A549 (cell line): Measurements from ENCODE around the gene UBE3B. TPM values are rescaled to one million over a fixed set of nuclear protein-coding genes. Genes with fewer than 3 reads are reported as not detected.

Source experiments
- ATAC-seq, 2 experiments: fragments of 200-7000 bp in 1 of 2; fragments of >200 bp in 1 of 2; cut with Nextera tagmentation in 1 of 2; cut with Tn5 transposase in 1 of 2; 3 replicates each; pipeline versions ENCODE4 v1.8.0 to v1.9.1; 2018 to 2020; ENCODE audit warnings: mild to moderate bottlenecking in 1 of 2, moderate library complexity in 1 of 2
- CTCF ChIA-PET: fragments of 300-600 bp; sonication (Branson Sonifier 250); formaldehyde crosslinking; extraction: SDS; loops from one replicate; lab custom pipeline; 2021; ENCODE audit warnings: antibody characterized with exemption, inconsistent platforms; lab: Yijun Ruan, JAX
- POLR2A ChIA-PET: fragments of 350-600 bp; formaldehyde crosslinking; extraction: SDS; loops from one replicate; lab custom pipeline; 2021; ENCODE audit warnings: antibody characterized with exemption, inconsistent platforms; lab: Yijun Ruan, JAX
- DNase-seq, 2 experiments: peaks; one replicate each; pipeline versions ENCODE4 v3.0.0 to v3.0.0-alpha.2; 2011 to 2016; ENCODE audit warnings: low read depth in 1 of 2, low spot score in 1 of 2
- FAIRE-seq: peaks from 2 replicates; lab custom pipeline; 2011; peaks lifted over from hg19 to GRCh38; lab: Jason Lieb, UNC
- H3K27ac ChIP-seq, 2 experiments: fragments of >200 bp; sonication (Bioruptor Twin); formaldehyde crosslinking; 3 replicates each; pipeline ENCODE4 v1.5.1; 2016 to 2017
- H3K4me1 ChIP-seq: fragments of >200 bp; sonication (Bioruptor Twin); formaldehyde crosslinking; 3 replicates; pipeline ENCODE4 v1.6.1; 2016
- H3K4me2 ChIP-seq: fragments of >200 bp; sonication (Bioruptor Twin); formaldehyde crosslinking; 3 replicates; pipeline ENCODE4 v1.6.1; 2016
- H3K4me3 ChIP-seq: fragments of >200 bp; sonication (Bioruptor Twin); formaldehyde crosslinking; 3 replicates; pipeline ENCODE4 v1.5.1; 2016
- H3K9me3 ChIP-seq: fragments of >200 bp; sonication (Bioruptor Twin); formaldehyde crosslinking; 3 replicates; pipeline ENCODE4 v1.6.1; 2016
- BHLHE40 ChIP-seq: IDR thresholded peaks from 2 replicates; pipeline ENCODE4 v1.6.1; 2012; ENCODE audit warnings: low read depth, low read length, inconsistent platforms
- CHD2 ChIP-seq: fragments of 150-350 bp; IDR thresholded peaks from 2 replicates; pipeline ENCODE4 v1.6.1; 2014; ENCODE audit warnings: low read length; ENCODE audit not compliant: partially characterized antibody
- EHF ChIP-seq: fragments of 250-450 bp; sonication (Bioruptor Pico); IDR thresholded peaks from 2 replicates; pipeline ENCODE4 v1.5.0; 2020; ENCODE audit warnings: mild to moderate bottlenecking
- ESRRA ChIP-seq: fragments of 150-350 bp; IDR thresholded peaks from 2 replicates; pipeline ENCODE4 v1.6.1; 2014; ENCODE audit warnings: mild to moderate bottlenecking, low read length, borderline replicate concordance
- FOSB ChIP-seq: fragments of 250-450 bp; sonication (Bioruptor Pico); IDR thresholded peaks from 2 replicates; pipeline ENCODE4 v1.5.0; 2020; ENCODE audit warnings: mild to moderate bottlenecking, moderate library complexity
- FOSL2 ChIP-seq, 2 experiments: fragments of 450-650 bp in 1 of 2; fragments of >200 bp in 1 of 2; sonication (Bioruptor Twin) in 1 of 2; formaldehyde crosslinking; IDR thresholded peaks; 2 replicates each; pipeline versions ENCODE4 v1.5.0 to v1.6.1; 2016 to 2020; ENCODE audit warnings: mild to moderate bottlenecking in 1 of 2, moderate library complexity in 1 of 2
- HDAC2 ChIP-seq: fragments of 200-600 bp; sonication (generic); IDR thresholded peaks from 2 replicates; pipeline ENCODE4 v1.6.1; 2016
- HES2 ChIP-seq: fragments of >200 bp; sonication (Bioruptor Twin); formaldehyde crosslinking; IDR thresholded peaks from 2 replicates; pipeline ENCODE4 v1.6.1; 2016
- HOXB13 ChIP-seq: fragments of 250-450 bp; sonication (Bioruptor Pico); IDR thresholded peaks from 2 replicates; pipeline ENCODE4 v1.5.0; 2020; ENCODE audit warnings: low read depth, mild to moderate bottlenecking, moderate library complexity
- JUN ChIP-seq, 2 experiments: fragments of >200 bp; sonication (Bioruptor Twin); formaldehyde crosslinking; IDR thresholded peaks; 2 replicates in 1 of 2; 3 replicates in 1 of 2; pipeline ENCODE4 v1.6.1; 2016 to 2017
- MAZ ChIP-seq: fragments of 150-350 bp; IDR thresholded peaks from 2 replicates; pipeline ENCODE4 v1.6.1; 2014; ENCODE audit warnings: antibody characterized with exemption, low read depth, low read length, borderline replicate concordance
- NFE2L2 ChIP-seq: fragments of 150-350 bp; conservative IDR thresholded peaks from 2 replicates; pipeline ENCODE4 v1.6.1; 2014; ENCODE audit warnings: low read length
- RAD21 ChIP-seq, 2 experiments: fragments of >200 bp in 1 of 2; sonication (Bioruptor Twin) in 1 of 2; formaldehyde crosslinking in 1 of 2; IDR thresholded peaks in 1 of 2; conservative IDR thresholded peaks in 1 of 2; 2 replicates in 1 of 2; 3 replicates in 1 of 2; pipeline ENCODE4 v1.6.1; 2012 to 2018; ENCODE audit warnings: inconsistent platforms in 1 of 2
- RARB ChIP-seq: fragments of 250-450 bp; sonication (Bioruptor Pico); IDR thresholded peaks from 2 replicates; pipeline ENCODE4 v1.8.0; 2021; ENCODE audit warnings: mild to moderate bottlenecking, moderate library complexity
- RFX5 ChIP-seq: fragments of 450-650 bp; IDR thresholded peaks from 2 replicates; pipeline ENCODE4 v1.7.1; 2014; ENCODE audit warnings: antibody characterized with exemption, mild to moderate bottlenecking, moderate library complexity
- SREBF2 ChIP-seq: fragments of 450-650 bp; IDR thresholded peaks from 2 replicates; pipeline ENCODE4 v1.6.1; 2014; ENCODE audit warnings: mild to moderate bottlenecking, moderate library complexity
- TFCP2L1 ChIP-seq: fragments of 250-450 bp; sonication (Bioruptor Pico); IDR thresholded peaks from 2 replicates; pipeline ENCODE4 v1.5.0; 2021; ENCODE audit warnings: mild to moderate bottlenecking
- ZNF302 ChIP-seq: fragments of 250-450 bp; sonication (Bioruptor Pico); IDR thresholded peaks from 2 replicates; pipeline ENCODE4 v1.9.0; 2021; ENCODE audit warnings: inconsistent platforms, mild to moderate bottlenecking, moderate library complexity
- WGBS: methylation state at CpG from one replicate; pipeline ENCODE4 v1.1.6; 2017; ENCODE audit errors: missing lambda C conversion rate; 5-methylcytosine and 5-hydroxymethylcytosine counted together
- polyA plus RNA-seq, 4 experiments: library from polyadenylated mRNA; depleted of rRNA in 3 of 4; stranded (reverse); fragments of >200 nt; fragmentation: RNase III in 1 of 4; extraction: RNeasy Plus Mini Kit Qiagen cat#74134 plus additional on column Dnase treatment in 1 of 4; gene quantifications; 2 replicates in 3 of 4; 3 replicates in 1 of 4; pipeline ENCODE4 v1.2.3, GENCODE V29; 2011 to 2017
- TF ChIP-seq, protein P1 (sequence below): fragments of 150-350 bp; IDR thresholded peaks from 2 replicates; pipeline ENCODE4 v1.6.1; 2014; ENCODE audit warnings: low read depth, mild to moderate bottlenecking, low read length
- TF ChIP-seq, protein P2 (sequence below): IDR thresholded peaks from 2 replicates; pipeline ENCODE4 v1.6.1; 2012
- TF ChIP-seq, protein P3 (sequence below): fragments of >200 bp; sonication (Bioruptor Twin); formaldehyde crosslinking; IDR thresholded peaks from 3 replicates; pipeline ENCODE4 v1.5.1; 2016

Gene UBE3B
- polyA plus RNA-seq, 2 of the 4 experiments (the other 2 are of a cell fraction) = 14.0 to 38.0 TPM

DNA sequence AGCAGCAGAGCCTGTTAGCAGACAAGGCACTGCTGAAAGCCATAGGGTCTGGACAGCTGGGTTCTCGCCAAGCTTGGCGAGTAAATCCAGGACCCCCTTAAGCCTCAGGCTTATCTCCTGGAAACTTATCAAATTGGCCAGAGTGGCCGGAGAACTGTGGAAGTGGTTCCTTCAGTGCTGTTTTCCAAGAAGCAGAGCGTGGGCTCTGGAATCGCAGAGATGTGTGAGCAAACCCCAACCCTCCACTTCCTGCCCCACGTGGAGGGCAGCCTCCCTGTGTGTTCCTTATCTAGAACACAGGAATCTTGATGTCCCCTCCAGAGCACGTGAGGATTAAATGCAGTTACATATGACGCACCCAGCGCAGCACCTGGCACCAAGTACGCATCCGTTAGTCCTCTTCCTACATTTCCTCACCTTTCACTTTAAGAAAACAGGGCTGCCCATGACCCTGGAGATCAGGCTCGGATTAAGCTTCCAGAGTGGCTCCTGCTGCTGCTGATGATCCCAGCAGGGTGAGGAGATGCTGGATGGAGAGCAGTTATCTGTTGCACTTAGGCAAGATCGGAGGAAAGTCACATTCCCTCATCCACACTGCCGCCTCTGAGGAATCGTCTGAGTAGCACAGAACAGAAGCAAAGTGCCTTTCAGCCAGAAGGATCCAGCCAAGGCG lies 60.9 kb downstream of the UBE3B start:
- ATAC-seq = no peak
- Histone ChIP-seq H3K4me3 (no peak overlapping the region), H3K4me1 (no peaks in the 10 kb centered on the region), H3K4me2 (no peak overlapping the region), H3K27ac (no peak overlapping the region), H3K9me3 (no peaks in the 10 kb centered on the region)
- TF ChIP-seq FOSL2 (IDR thresholded peaks at IDR 0.05) (no peak), FOSL2 (CRISPR knock-in tag; IDR thresholded peaks at IDR 0.05) (no peak), ZNF302 (no peak), RAD21 (conservative IDR thresholded peaks at IDR 0.05 in 1 of 2, IDR thresholded peaks at IDR 0.05 in 1 of 2) (no peak), HOXB13 (no peak), ESRRA (no peak), NFE2L2 (no peak), HES2 (no peak), BHLHE40 (no peak), MAZ (no peak), CHD2 (no peak), FOSB (CRISPR knock-in tag) (no peak), HDAC2 (no peak), JUN (IDR thresholded peaks at IDR 0.05) (no peak), EHF (no peak), SREBF2 (no peak), RFX5 (no peak), RARB (CRISPR knock-in tag) (no peak)
- TF ChIP-seq, protein P1, sequence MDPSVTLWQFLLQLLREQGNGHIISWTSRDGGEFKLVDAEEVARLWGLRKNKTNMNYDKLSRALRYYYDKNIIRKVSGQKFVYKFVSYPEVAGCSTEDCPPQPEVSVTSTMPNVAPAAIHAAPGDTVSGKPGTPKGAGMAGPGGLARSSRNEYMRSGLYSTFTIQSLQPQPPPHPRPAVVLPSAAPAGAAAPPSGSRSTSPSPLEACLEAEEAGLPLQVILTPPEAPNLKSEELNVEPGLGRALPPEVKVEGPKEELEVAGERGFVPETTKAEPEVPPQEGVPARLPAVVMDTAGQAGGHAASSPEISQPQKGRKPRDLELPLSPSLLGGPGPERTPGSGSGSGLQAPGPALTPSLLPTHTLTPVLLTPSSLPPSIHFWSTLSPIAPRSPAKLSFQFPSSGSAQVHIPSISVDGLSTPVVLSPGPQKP = no peak
- TF ChIP-seq, protein P2, sequence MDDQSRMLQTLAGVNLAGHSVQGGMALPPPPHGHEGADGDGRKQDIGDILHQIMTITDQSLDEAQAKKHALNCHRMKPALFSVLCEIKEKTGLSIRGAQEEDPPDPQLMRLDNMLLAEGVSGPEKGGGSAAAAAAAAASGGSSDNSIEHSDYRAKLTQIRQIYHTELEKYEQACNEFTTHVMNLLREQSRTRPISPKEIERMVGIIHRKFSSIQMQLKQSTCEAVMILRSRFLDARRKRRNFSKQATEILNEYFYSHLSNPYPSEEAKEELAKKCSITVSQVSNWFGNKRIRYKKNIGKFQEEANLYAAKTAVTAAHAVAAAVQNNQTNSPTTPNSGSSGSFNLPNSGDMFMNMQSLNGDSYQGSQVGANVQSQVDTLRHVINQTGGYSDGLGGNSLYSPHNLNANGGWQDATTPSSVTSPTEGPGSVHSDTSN = no peak
- TF ChIP-seq, protein P3, sequence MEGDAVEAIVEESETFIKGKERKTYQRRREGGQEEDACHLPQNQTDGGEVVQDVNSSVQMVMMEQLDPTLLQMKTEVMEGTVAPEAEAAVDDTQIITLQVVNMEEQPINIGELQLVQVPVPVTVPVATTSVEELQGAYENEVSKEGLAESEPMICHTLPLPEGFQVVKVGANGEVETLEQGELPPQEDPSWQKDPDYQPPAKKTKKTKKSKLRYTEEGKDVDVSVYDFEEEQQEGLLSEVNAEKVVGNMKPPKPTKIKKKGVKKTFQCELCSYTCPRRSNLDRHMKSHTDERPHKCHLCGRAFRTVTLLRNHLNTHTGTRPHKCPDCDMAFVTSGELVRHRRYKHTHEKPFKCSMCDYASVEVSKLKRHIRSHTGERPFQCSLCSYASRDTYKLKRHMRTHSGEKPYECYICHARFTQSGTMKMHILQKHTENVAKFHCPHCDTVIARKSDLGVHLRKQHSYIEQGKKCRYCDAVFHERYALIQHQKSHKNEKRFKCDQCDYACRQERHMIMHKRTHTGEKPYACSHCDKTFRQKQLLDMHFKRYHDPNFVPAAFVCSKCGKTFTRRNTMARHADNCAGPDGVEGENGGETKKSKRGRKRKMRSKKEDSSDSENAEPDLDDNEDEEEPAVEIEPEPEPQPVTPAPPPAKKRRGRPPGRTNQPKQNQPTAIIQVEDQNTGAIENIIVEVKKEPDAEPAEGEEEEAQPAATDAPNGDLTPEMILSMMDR = no peak
- POLR2A ChIA-PET = no interaction called here
- FAIRE-seq = no peak
- CTCF ChIA-PET = interaction anchor here (1.2 to 1.7 kb wide), 3 partner anchors 22 to 307 kb away, joined by 3 to 4 read pairs (median 3); no protein-coding TSS in a partner anchor
- DNase-seq = no peak
- WGBS = 83% methylated on average over 16 of the region's 16 CpGs

DNA sequence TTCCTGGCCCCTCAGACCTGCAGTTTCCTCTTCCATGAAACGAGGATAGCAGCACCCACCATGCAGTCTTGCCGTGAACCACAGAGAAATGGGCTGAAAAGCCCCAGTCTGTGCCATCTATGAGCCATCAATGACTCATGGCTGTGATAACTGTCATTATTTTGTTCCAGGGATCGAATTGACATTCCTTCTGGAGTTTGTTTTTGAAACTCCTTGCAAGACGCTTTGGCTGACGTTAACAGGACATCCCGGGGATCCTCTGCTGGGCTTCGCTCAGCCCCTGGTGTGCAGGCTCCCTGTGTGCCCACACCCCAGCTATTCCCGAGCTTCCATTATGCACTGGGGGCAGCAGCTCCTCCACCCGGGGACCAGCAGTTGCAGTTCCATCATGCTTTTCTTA lies 62.1 kb downstream of the UBE3B start:
- DNase-seq = no peak
- no peak overlapping the region for H3K27ac ChIP-seq
- TF ChIP-seq TFCP2L1 (CRISPR knock-in tag) = no peak
- TF ChIP-seq FOSL2 (IDR thresholded peaks at IDR 0.05) = 0 out of 2 replicates have a peak, but pooled peaks have one; percentile 13
- TF ChIP-seq FOSL2 (CRISPR knock-in tag; IDR thresholded peaks at IDR 0.05) = no peak
- ChIA-PET CTCF (interaction anchor here (1.0 to 1.6 kb wide), 6 partner anchors 21 to 306 kb away, joined by 3 to 4 read pairs (median 4); no protein-coding TSS in a partner anchor), POLR2A (no interaction called here)
- no peak for FAIRE-seq
- no peaks in the 10 kb centered on the region for H3K9me3 ChIP-seq
- no peak for ATAC-seq
- no peak overlapping the region for H3K4me2 ChIP-seq
- no peaks in the 10 kb centered on the region for H3K4me1 ChIP-seq
- H3K4me3 ChIP-seq = no peak overlapping the region
- 37% methylated on average over 9 of the region's 9 CpGs for WGBS
